Measurements from ENCODE around the gene AQR. TPM values are rescaled to one million over a fixed set of nuclear protein-coding genes. Genes with fewer than 3 reads are reported as not detected.
"Not testable (repeated sequence)": the region's sequence is repeated elsewhere in the genome, so short reads cannot be mapped to it uniquely, and the experiment has no call there.

The AQR gene
- total RNA-seq, 1 experiment from 2014 or later, result 52.7 TPM

DNA sequence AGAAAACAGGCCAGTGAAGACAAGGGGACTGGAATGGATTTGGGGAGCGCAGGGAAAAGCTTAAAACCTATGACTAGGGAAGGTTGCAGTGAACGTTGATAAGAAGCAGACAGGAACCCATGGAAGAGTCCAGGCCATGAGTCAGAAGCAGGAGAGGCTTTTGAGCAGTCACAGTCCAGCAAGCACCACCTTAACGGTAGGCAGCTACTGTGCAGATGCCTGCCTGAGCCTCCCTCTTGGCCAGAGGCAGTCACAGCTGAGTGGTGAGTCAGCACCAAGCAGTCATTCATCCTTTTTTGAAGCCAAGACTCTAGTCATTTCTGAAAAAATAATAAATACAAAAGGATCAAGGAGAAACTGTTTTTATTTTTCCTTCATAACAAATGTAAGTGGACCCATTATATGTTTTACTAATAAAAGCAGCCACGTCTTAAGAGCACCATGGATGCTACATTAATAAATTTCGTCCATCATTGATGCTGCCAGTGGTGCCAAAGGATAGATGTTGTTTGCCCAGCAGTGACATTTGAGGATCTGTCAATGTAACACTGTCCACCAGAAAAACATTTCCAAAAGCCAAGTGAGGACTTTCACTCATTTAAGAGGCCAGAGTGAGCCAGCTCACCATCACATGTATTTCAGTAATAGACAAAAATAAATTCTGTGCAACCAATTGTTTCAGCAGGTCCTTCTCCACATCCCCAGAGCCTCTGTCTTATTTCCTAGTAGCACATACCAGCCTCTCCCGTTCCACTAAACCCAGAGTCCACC is 132.1 kb downstream of the AQR start:
- Histone ChIP-seq H3K27ac (no peak overlapping the region), H3K9me3 (replicated peaks) (0 out of 2 replicates have a peak, but pooled peaks cover 3% of the 10 kb centered on the region), H3K4me1 (no peaks in the 10 kb centered on the region), H3K4me3 (no peak overlapping the region), H3K36me3 (no peaks in the 10 kb centered on the region), H3K27me3 (no peaks in the 10 kb centered on the region)
- peak; percentile 13 to 17 for DNase-seq

DNA sequence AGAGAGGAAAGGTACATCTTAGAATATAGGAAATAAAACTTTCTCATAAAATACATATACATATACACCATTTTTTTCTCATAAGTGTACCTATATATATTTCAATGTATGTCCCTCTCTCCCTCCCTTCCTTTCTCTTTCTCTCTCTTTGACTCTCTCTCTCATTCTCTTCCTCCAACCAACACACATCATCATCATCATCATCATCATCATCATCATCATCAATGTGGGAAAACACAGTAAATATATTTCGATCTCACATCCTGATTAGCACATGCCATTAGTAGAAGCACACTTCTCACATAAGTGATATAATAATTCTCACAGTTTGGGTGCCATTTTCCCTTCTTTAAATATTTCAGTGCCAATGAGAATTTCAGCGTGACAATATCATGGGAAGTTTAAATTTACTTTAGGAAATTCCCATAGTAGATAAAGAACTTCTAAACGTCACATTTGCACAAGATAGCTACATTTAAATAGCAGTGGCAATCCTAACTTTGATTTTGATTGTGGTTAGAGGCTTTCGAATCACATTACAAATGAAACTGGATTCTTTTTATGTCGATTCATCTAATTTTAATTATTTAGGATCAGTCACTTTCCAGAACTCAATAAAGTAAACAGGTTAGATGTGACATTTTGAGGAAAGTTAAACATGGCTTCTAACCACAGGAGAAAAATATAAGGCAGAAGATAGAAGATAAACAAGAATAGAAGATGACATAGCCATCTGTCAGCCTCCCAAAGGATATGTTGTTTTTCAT is 141.2 kb downstream of the AQR start:
- DNase-seq, result no peak

GRCh38 chr15:34821831-34822230 is 147.7 kb downstream of the AQR start:
- DNase-seq, result no peak
- Histone ChIP-seq H3K4me1 (no peaks in the 10 kb centered on the region), H3K4me3 (no peak overlapping the region), H3K36me3 (no peaks in the 10 kb centered on the region), H3K9me3 (replicated peaks) (no peaks in the 10 kb centered on the region; the same call in 1 of the 2 replicates), H3K27me3 (no peaks in the 10 kb centered on the region), H3K27ac (no peak overlapping the region)

More for the DNA sequence above, 141.2 kb downstream of the AQR start:
- Histone ChIP-seq H3K4me3 (no peak overlapping the region), H3K27ac (no peak overlapping the region), H3K9me3 (replicated peaks) (no peaks in the 10 kb centered on the region), H3K4me1 (no peaks in the 10 kb centered on the region), H3K27me3 (no peaks in the 10 kb centered on the region), H3K36me3 (no peaks in the 10 kb centered on the region)

DNA sequence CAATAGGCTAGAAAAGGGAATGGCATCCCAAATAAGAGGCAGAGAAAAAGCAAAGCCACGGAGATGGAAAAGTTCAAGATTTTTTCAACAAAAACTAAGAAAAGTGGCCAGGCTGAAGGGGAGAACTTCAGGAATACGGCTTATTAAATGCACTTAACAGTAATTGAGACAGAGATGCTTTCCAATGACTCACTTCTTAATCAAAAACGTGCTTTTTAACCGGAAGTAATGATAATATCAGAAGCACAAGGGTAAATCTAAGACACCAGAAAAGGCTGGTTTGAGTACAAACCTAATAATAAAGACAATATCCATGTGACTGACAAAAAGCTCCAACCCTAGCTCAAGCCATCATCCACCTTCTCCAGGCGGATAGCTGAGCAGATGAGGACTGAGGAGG is 149.4 kb downstream of the AQR start:
- no peak overlapping the region for H3K27ac ChIP-seq
- H3K4me1 ChIP-seq, result no peaks in the 10 kb centered on the region
- H3K27me3 ChIP-seq, result no peaks in the 10 kb centered on the region
- H3K4me3 ChIP-seq, result no peak overlapping the region
- no peaks in the 10 kb centered on the region; the same call in 1 of the 2 replicates for H3K9me3 ChIP-seq (replicated peaks)
- DNase-seq, result no peak
- no peaks in the 10 kb centered on the region for H3K36me3 ChIP-seq

- Histone ChIP-seq H3K36me3 (no peaks in the 10 kb centered on the region), H3K9me3 (replicated peaks) (no peaks in the 10 kb centered on the region; the same call in 1 of the 2 replicates), H3K27me3 (no peaks in the 10 kb centered on the region), H3K4me3 (no peak overlapping the region), H3K27ac (no peak overlapping the region), H3K4me1 (no peaks in the 10 kb centered on the region)
- no peak for DNase-seq
Observed at GRCh38 chr15:34818526-34818925, 151.0 kb downstream of the AQR start.

DNA sequence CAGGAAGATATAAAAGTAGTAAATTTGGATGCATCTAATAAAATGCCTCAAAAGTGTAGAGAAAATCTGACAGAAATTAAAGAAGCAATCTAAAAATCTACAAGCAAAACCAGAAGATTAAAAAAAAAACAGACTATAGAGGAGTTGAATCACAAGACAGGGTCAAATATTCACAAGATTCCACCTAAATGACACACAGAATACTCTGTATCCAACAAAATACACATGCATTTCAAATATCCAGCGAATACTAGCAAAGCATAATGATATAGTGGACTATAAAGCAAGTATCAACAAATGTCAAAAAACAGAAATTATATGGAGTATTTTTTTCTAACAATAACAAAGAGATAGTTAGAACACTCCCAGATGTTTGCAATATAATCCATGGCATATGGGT is 153.7 kb downstream of the AQR start:
- Histone ChIP-seq H3K27ac (no peak overlapping the region), H3K36me3 (no peaks in the 10 kb centered on the region), H3K9me3 (replicated peaks) (no peaks in the 10 kb centered on the region), H3K27me3 (no peaks in the 10 kb centered on the region), H3K4me3 (no peak overlapping the region), H3K4me1 (peaks cover 3% of the 10 kb centered on the region)
- no peak for DNase-seq

- no peaks in the 10 kb centered on the region for H3K36me3 ChIP-seq
- H3K9me3 ChIP-seq (replicated peaks), result no peaks in the 10 kb centered on the region
- H3K4me1 ChIP-seq, result peaks cover 9% of the 10 kb centered on the region
- no peak overlapping the region for H3K4me3 ChIP-seq
- H3K27me3 ChIP-seq, result no peaks in the 10 kb centered on the region
- no peak for DNase-seq
- no peak overlapping the region for H3K27ac ChIP-seq
Observed at GRCh38 chr15:34813446-34814190, 155.9 kb downstream of the AQR start.

DNA sequence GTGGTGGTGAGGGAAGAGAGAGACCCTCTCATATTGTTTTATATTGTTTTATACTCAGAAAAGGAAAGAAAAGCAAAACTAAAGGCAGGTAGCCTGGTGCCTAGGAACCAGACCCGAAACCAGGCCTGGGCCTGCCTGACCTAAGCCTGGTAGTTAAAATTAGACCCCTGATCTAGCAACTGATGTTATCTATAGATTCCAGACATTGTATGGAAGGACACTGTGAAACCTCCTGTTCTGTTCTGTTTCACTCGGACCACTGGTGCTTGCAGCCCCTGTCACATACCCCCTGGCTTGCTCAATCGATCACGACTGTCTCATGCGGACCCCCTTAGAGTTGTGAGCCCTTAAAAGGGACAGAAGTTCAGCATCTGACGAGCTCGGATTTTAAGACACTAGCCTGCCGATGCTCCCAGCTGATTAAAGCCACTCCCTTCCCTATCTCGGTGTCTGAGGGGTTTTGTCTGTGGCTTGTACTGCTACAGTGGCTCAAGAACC is 156.6 kb downstream of the AQR start:
- H3K27ac ChIP-seq; H3K4me1 ChIP-seq; H3K36me3 ChIP-seq; H3K4me3 ChIP-seq; H3K27me3 ChIP-seq; DNase-seq; H3K9me3 ChIP-seq (replicated peaks): not testable (repeated sequence)

DNA sequence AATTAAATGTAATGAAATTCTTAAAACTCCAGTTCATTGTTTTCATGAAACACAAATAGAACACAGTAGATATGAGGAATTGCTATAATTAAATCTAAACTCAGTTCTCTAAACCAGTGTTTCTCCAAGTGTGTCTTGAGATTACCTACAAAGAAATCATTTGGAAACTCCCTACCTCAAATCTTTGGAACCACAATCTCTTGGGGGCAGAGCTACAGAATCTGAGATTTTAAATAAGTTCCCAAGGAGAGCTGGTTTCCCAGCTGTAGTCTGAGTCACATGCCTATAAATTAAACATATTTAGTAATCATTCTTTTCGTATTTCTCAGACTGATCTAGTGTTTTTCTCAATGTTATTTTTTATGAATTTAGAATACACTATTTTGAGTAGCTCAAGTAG is 157.2 kb downstream of the AQR start:
- H3K4me3 ChIP-seq, result no peak overlapping the region
- H3K27me3 ChIP-seq, result no peaks in the 10 kb centered on the region
- H3K36me3 ChIP-seq, result no peaks in the 10 kb centered on the region
- DNase-seq, result no peak
- no peaks in the 10 kb centered on the region; the same call in 1 of the 2 replicates for H3K9me3 ChIP-seq (replicated peaks)
- H3K27ac ChIP-seq, result no peak overlapping the region
- H3K4me1 ChIP-seq, result peaks cover 9% of the 10 kb centered on the region

GRCh38 chr15:34810443-34811129 is 159.0 kb downstream of the AQR start:
- Histone ChIP-seq H3K9me3 (replicated peaks) (no peaks in the 10 kb centered on the region; the same call in 1 of the 2 replicates), H3K4me3 (no peak overlapping the region), H3K27ac (peak overlapping the region; percentile 52), H3K4me1 (peaks cover 10% of the 10 kb centered on the region), H3K27me3 (no peaks in the 10 kb centered on the region), H3K36me3 (no peaks in the 10 kb centered on the region)
- no peak for DNase-seq

GRCh38 chr15:34809186-34809585 is 160.4 kb downstream of the AQR start:
- Histone ChIP-seq H3K36me3 (no peaks in the 10 kb centered on the region), H3K4me1 (peaks cover 24% of the 10 kb centered on the region), H3K9me3 (replicated peaks) (no peaks in the 10 kb centered on the region; the same call in 1 of the 2 replicates), H3K27me3 (no peaks in the 10 kb centered on the region), H3K4me3 (no peak overlapping the region), H3K27ac (no peak overlapping the region)
- DNase-seq, result no peak

GRCh38 chr15:34808016-34808415 is 161.5 kb downstream of the AQR start:
- Histone ChIP-seq H3K9me3 (replicated peaks) (no peaks in the 10 kb centered on the region; the same call in 1 of the 2 replicates), H3K4me3 (no peak overlapping the region), H3K36me3 (no peaks in the 10 kb centered on the region), H3K4me1 (peaks cover 35% of the 10 kb centered on the region), H3K27me3 (no peaks in the 10 kb centered on the region), H3K27ac (no peak overlapping the region)
- DNase-seq, result no peak

DNA sequence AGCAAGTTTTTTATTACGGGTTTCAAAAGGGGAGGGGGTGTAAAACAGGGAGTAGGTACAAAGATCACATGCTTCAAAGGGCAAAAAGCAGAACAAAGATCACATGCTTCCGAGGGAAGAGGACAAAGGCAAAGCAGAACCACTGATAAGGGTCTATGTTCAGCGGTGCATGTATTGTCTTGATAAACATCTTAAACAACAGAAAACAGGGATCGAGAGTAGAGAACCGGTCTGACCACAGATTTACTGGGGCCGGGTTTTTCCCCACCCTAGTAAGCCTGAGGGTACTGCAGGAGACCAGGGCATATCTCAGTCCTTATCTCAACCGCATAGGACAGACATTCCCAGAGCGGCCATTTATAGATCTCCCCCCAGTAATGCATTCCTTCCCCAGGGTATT is 162.3 kb downstream of the AQR start:
- H3K4me1 ChIP-seq, result peaks cover 40% of the 10 kb centered on the region
- not testable (repeated sequence) for H3K27me3 ChIP-seq; DNase-seq; H3K4me3 ChIP-seq; H3K9me3 ChIP-seq (replicated peaks); H3K27ac ChIP-seq; H3K36me3 ChIP-seq

- no peaks in the 10 kb centered on the region for H3K27me3 ChIP-seq
- H3K9me3 ChIP-seq (replicated peaks), result no peaks in the 10 kb centered on the region; the same call in 1 of the 2 replicates
- H3K4me1 ChIP-seq, result peaks cover 52% of the 10 kb centered on the region
- no peak overlapping the region for H3K4me3 ChIP-seq
- no peaks in the 10 kb centered on the region for H3K36me3 ChIP-seq
- DNase-seq, result no peak
- peak overlapping the region; percentile 88 for H3K27ac ChIP-seq
Observed at GRCh38 chr15:34804776-34805175, 164.8 kb downstream of the AQR start.
